Measurements from ENCODE around the gene MERTK.

- TF ChIP-seq CTCF (IDR thresholded peaks at IDR 0.05) (no peak), POLR2A (IDR thresholded peaks at IDR 0.05) (no peak)
These were observed 76.7 kb downstream of the MERTK start for GRCh38 chr2:111975053-111975552.
